OCI-LY1 (cell line): Measurements from ENCODE around the gene TMEM218.

Experiments used
- H2AFZ ChIP-seq: fragments of 200-600 bp; sonication (generic), shearing (Covaris generic); 2 replicates; pipeline ENCODE4 v1.6.0; 2014; ENCODE audit warnings: antibody characterized with exemption, mild to moderate bottlenecking, low read length
- H3F3A ChIP-seq: fragments of 200-600 bp; sonication (generic), shearing (Covaris generic); 2 replicates; pipeline ENCODE4 v1.6.0; 2014; ENCODE audit warnings: mild to moderate bottlenecking, antibody characterized with exemption, low read length, moderate library complexity; ENCODE audit not compliant: insufficient read depth
- H3K27ac ChIP-seq: fragments of 200-600 bp; sonication (generic); 2 replicates; pipeline ENCODE4 v1.5.1; 2014; ENCODE audit warnings: low read length, mixed run types, mild to moderate bottlenecking, low read depth; ENCODE audit not compliant: poor library complexity, severe bottlenecking
- H3K27me3 ChIP-seq: fragments of 200-600 bp; sonication (generic); 2 replicates; pipeline ENCODE4 v1.6.0; 2014; ENCODE audit warnings: antibody characterized with exemption, mild to moderate bottlenecking, low read length, moderate library complexity; ENCODE audit not compliant: insufficient read depth
- H3K36me3 ChIP-seq: fragments of 200-600 bp; sonication (generic); 2 replicates; pipeline ENCODE4 v1.6.1; 2014; ENCODE audit warnings: mild to moderate bottlenecking, antibody characterized with exemption, low read length, moderate library complexity, mixed read lengths; ENCODE audit not compliant: insufficient read depth
- H3K4me1 ChIP-seq: fragments of 200-600 bp; sonication (generic); 2 replicates; pipeline ENCODE4 v1.5.1; 2014; ENCODE audit warnings: mild to moderate bottlenecking, low read length, moderate library complexity; ENCODE audit not compliant: insufficient read depth, severe bottlenecking
- H3K4me2 ChIP-seq: fragments of 200-600 bp; sonication (generic), shearing (Covaris generic); 2 replicates; pipeline ENCODE4 v1.6.1; 2014; ENCODE audit warnings: low read length
- H3K4me3 ChIP-seq: fragments of 200-600 bp; sonication (generic); 2 replicates; pipeline ENCODE4 v1.5.1; 2014; ENCODE audit warnings: low read length, low read depth, mild to moderate bottlenecking, mixed read lengths; ENCODE audit not compliant: poor library complexity, severe bottlenecking
- H3K79me2 ChIP-seq: fragments of 200-600 bp; shearing (Covaris generic); 2 replicates; pipeline ENCODE4 v1.6.1; 2016; ENCODE audit warnings: mixed run types, low read length, mixed read lengths; ENCODE audit not compliant: insufficient read depth
- H3K9ac ChIP-seq: fragments of 200-600 bp; sonication (generic), shearing (Covaris generic); 2 replicates; pipeline ENCODE4 v1.6.1; 2014; ENCODE audit warnings: mild to moderate bottlenecking, low read length, mixed read lengths
- H3K9me2 ChIP-seq: fragments of 200-600 bp; sonication (generic), shearing (Covaris generic); 2 replicates; pipeline ENCODE4 v1.6.1; 2014; ENCODE audit warnings: low read depth, mild to moderate bottlenecking, low read length, mixed read lengths
- H3K9me3 ChIP-seq: fragments of 200-600 bp; shearing (Covaris generic); 2 replicates; pipeline ENCODE4 v1.6.1; 2014; ENCODE audit warnings: low read length, mixed read lengths
- H4K20me1 ChIP-seq: fragments of 200-600 bp; sonication (generic), shearing (Covaris generic); 2 replicates; pipeline ENCODE4 v1.6.0; 2016; ENCODE audit warnings: mild to moderate bottlenecking, low read length; ENCODE audit not compliant: insufficient read depth
- CTCF ChIP-seq: fragments of 200-600 bp; sonication (generic), shearing (Covaris generic); IDR thresholded peaks from 2 replicates; pipeline ENCODE4 v1.5.1; 2017; ENCODE audit warnings: mild to moderate bottlenecking, antibody characterized with exemption, low read length, moderate library complexity, mixed read lengths
- EZH2 ChIP-seq: fragments of 200-600 bp; sonication (generic), shearing (Covaris generic); IDR thresholded peaks from 2 replicates; pipeline ENCODE4 v1.8.0; 2017; ENCODE audit warnings: borderline replicate concordance, mixed run types, mild to moderate bottlenecking, antibody characterized with exemption, low read length, moderate library complexity, mixed read lengths

TMEM218 gene

GRCh38 chr11:125082611-125083311 is 28.7 kb downstream of the TMEM218 start:
- Histone ChIP-seq H3K36me3 (no peaks in the 10 kb centered on the region), H2AFZ (no peak overlapping the region), H3K9me3 (no peaks in the 10 kb centered on the region), H3K9me2 (no peaks in the 10 kb centered on the region), H3K4me2 (no peak overlapping the region), H3F3A (no peaks in the 10 kb centered on the region), H3K27ac (no peak overlapping the region), H3K9ac (no peak overlapping the region), H3K79me2 (no peaks in the 10 kb centered on the region), H3K4me3 (no peak overlapping the region), H3K4me1 (no peaks in the 10 kb centered on the region), H3K27me3 (no peaks in the 10 kb centered on the region), H4K20me1 (no peaks in the 10 kb centered on the region)
- no peak for TF ChIP-seq EZH2
- no peak for TF ChIP-seq CTCF

GRCh38 chr11:125082040-125082439 is 29.4 kb downstream of the TMEM218 start:
- Histone ChIP-seq H2AFZ (no peak overlapping the region), H3K4me1 (no peaks in the 10 kb centered on the region), H3K9me2 (no peaks in the 10 kb centered on the region), H3K9me3 (no peaks in the 10 kb centered on the region), H3K9ac (no peak overlapping the region), H4K20me1 (no peaks in the 10 kb centered on the region), H3K36me3 (no peaks in the 10 kb centered on the region), H3K4me2 (no peak overlapping the region), H3K27me3 (no peaks in the 10 kb centered on the region), H3F3A (no peaks in the 10 kb centered on the region), H3K4me3 (no peak overlapping the region), H3K79me2 (no peaks in the 10 kb centered on the region), H3K27ac (no peak overlapping the region)
- TF ChIP-seq EZH2 (no peak), CTCF (no peak)

- no peaks in the 10 kb centered on the region for H3K36me3 ChIP-seq
- H3K9me3 ChIP-seq: no peaks in the 10 kb centered on the region
- no peak overlapping the region for H3K27ac ChIP-seq
- H3K4me3 ChIP-seq: no peak overlapping the region
- H3K4me2 ChIP-seq: no peak overlapping the region
- no peaks in the 10 kb centered on the region for H3K27me3 ChIP-seq
- no peaks in the 10 kb centered on the region for H3K4me1 ChIP-seq
- no peaks in the 10 kb centered on the region for H3F3A ChIP-seq
- H4K20me1 ChIP-seq: no peaks in the 10 kb centered on the region
- no peaks in the 10 kb centered on the region for H3K9me2 ChIP-seq
- no peak for TF ChIP-seq CTCF
- no peaks in the 10 kb centered on the region for H3K79me2 ChIP-seq
- no peak overlapping the region for H2AFZ ChIP-seq
- H3K9ac ChIP-seq: no peak overlapping the region
Observed at GRCh38 chr11:125081098-125081798, 30.2 kb downstream of the TMEM218 start.
